Right lobe of liver (tissue), 4 donors: ENCODE measurements around the gene C11orf68.

Experiments used
- CTCF ChIP-seq, 4 donors: fragments of 200-600 bp in 3 of 4; fragments of 450-650 bp in 1 of 4; IDR thresholded peaks; one replicate each; pipeline versions ENCODE4 v1.5.1 to v1.8.0; 2016 to 2022; ENCODE audit warnings: antibody characterized with exemption in 4 of 4, mild to moderate bottlenecking in 2 of 4
- POLR2A ChIP-seq: fragments of 450-650 bp; IDR thresholded peaks from one replicate; pipeline ENCODE4 v1.6.1; 2017; ENCODE audit warnings: antibody characterized with exemption, mild to moderate bottlenecking
- donor health status: DM: no; HTN: no; CAD: no.
- donor health status: DM: no; HTN: no; CAD: no.
- donor health status: DM: no; HTN: yes; CAD: no.

- no peak for TF ChIP-seq CTCF (IDR thresholded peaks at IDR 0.05)
- no peak for TF ChIP-seq POLR2A
These were observed 48.6 kb upstream of the C11orf68 start for GRCh38 chr11:65967329-65967934.
